ENCODE measurements around the gene ADAM33. TPM values are rescaled to one million over a fixed set of nuclear protein-coding genes. Genes with fewer than 3 reads are reported as not detected.
A peak's percentile ranks its signal among the peaks of the same experiment; 100 is the strongest.

The ADAM33 gene
- total and polyA plus RNA-seq, 2 of the 13 experiments (the other 11 are each of a cell fraction or from before 2014, with no cell fraction given), result not detected

DNA sequence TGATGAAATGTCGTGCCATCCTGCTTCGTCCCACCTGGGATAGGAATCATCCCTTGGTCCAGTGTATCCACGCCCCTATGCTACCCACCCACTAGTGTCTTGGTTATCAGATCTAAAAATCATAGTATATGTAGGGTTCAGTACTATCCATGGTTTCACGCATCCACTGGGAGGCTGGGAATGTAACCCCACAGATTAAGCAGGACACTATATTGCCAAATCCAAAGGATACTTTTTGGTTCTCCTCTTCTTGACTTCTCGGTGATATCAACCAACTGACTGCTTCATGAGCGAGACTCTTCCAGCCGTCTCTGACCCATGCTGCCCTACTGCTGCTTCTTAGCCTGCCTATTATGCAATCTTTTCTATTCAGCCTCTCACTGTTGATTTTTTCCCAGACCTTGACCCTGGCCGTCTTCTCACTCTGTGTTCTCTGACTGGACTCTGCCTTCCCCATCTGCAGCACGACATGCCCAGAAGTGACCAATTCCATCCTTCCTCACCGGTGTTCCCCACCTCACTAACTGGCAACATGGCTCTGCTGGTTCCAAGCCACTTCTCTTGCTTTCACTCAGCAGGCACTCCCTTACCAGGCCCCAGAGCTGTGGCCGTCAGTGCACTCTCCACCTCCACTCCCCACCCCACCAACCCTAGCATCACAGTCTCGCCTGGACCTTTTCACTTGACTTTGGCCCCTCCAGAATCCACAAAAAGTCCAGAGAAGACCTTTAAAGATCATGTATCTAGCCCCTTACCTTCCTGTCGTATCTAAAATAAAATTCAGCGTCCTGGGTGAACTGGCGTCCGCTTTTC lies 53.1 kb downstream of the ADAM33 start (continued):
- TF ChIP-seq, protein P1, sequence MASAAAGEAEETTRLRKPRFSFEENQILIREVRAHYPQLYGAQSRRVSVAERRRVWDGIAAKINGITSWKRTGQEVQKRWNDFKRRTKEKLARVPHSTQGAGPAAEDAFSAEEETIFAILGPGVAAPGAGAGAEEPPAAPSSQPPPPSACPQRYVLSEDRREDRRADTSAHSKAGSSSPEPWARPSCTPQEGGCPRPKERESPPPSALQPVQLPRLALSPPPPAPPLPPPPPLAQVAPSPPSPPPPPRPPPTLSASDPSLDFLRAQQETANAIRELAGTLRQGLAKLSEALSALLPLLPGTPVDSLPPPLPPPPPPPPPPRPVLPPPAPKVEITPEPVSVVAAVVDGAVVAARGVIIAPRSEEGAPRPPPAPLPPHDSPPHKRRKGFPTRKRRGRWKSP (CRISPR knock-in tag; IDR thresholded peaks at IDR 0.05), result peak; percentile 54; the same call in 1 of the 2 replicates
- no peak for TF ChIP-seq ZNF607 (CRISPR knock-in tag; IDR thresholded peaks at IDR 0.05; ENCODE audit: borderline replicate concordance)
- peak; percentile 97 for TF ChIP-seq ZMYM4 (CRISPR knock-in tag; IDR thresholded peaks at IDR 0.05)
- TF ChIP-seq ZNF501 (CRISPR knock-in tag; IDR thresholded peaks at IDR 0.05), result peak; percentile 54; the same call in 1 of the 2 replicates
- TF ChIP-seq, protein P2, sequence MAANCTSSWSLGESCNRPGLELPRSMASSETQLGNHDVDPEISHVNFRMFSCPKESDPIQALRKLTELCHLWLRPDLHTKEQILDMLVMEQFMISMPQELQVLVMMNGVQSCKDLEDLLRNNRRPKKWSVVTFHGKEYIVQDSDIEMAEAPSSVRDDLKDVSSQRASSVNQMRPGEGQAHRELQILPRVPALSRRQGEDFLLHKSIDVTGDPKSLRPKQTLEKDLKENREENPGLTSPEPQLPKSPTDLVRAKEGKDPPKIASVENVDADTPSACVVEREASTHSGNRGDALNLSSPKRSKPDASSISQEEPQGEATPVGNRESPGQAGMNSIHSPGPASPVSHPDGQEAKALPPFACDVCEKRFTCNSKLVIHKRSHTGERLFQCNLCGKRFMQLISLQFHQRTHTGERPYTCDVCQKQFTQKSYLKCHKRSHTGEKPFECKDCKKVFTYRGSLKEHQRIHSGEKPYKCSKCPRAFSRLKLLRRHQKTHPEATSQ (CRISPR knock-in tag; IDR thresholded peaks at IDR 0.05; ENCODE audit: borderline replicate concordance), result peak; percentile 58; the same call in 1 of the 2 replicates
- TF ChIP-seq ETS1 (CRISPR knock-in tag; IDR thresholded peaks at IDR 0.05), result no peak
- peak; percentile 71; the same call in 1 of the 2 replicates for TF ChIP-seq PITX1 (CRISPR knock-in tag; IDR thresholded peaks at IDR 0.05)
- no peak for TF ChIP-seq HNRNPH1 (optimal IDR thresholded peaks at IDR 0.05; ENCODE audit: low read depth, low read length)
- no peak for TF ChIP-seq TMF1 (CRISPR knock-in tag; IDR thresholded peaks at IDR 0.05; ENCODE audit: low read depth)
- TF ChIP-seq NCOR1 (IDR thresholded peaks at IDR 0.05; ENCODE audit: borderline replicate concordance, low read length), result peak; percentile 66; the same call in 1 of the 2 replicates
- peak; percentile 73; the same call in 1 of the 2 replicates for TF ChIP-seq KLF11 (CRISPR knock-in tag; IDR thresholded peaks at IDR 0.05)
- TF ChIP-seq ZNF598 (CRISPR knock-in tag; IDR thresholded peaks at IDR 0.05; ENCODE audit: borderline replicate concordance), result peak; percentile 76; the same call in 1 of the 2 replicates
- TF ChIP-seq ZNF724P (CRISPR knock-in tag; IDR thresholded peaks at IDR 0.05; ENCODE audit: borderline replicate concordance), result peak; percentile 74; the same call in 1 of the 2 replicates
- peak; percentile 56; the same call in 1 of the 2 replicates for TF ChIP-seq MYC (CRISPR knock-in tag; IDR thresholded peaks at IDR 0.05; ENCODE audit: borderline replicate concordance)
- 0 out of 2 replicates have a peak, but pooled peaks have one; percentile 72 for TF ChIP-seq ZNF589 (CRISPR knock-in tag; conservative IDR thresholded peaks at IDR 0.05)
- TF ChIP-seq THAP11 (CRISPR knock-in tag; IDR thresholded peaks at IDR 0.05), result peak; percentile 80
- TF ChIP-seq GATAD2A (CRISPR knock-in tag; IDR thresholded peaks at IDR 0.05), result peak; percentile 97
- TF ChIP-seq FOXA1 (IDR thresholded peaks at IDR 0.05), result peak; percentile 48; the same call in 1 of the 2 replicates
- TF ChIP-seq FOXA1 (CRISPR knock-in tag; IDR thresholded peaks at IDR 0.05), result peak; percentile 92
- TF ChIP-seq WIZ (CRISPR knock-in tag; IDR thresholded peaks at IDR 0.05), result peak; percentile 71
- TF ChIP-seq RARA (CRISPR knock-in tag; IDR thresholded peaks at IDR 0.05), result peak; percentile 99
- peak; percentile 88 for TF ChIP-seq ZNF800 (CRISPR knock-in tag; IDR thresholded peaks at IDR 0.05)
